CD4-positive, alpha-beta T cell (primary cell): ENCODE measurements around the gene ALMS1. TPM values are rescaled to one million over a fixed set of nuclear protein-coding genes. Genes with fewer than 3 reads are reported as not detected.
"Not testable (repeated sequence)": the region's sequence is repeated elsewhere in the genome, so short reads cannot be mapped to it uniquely, and the experiment has no call there.

Experiments used
- ATAC-seq: fragments of 200-7000 bp; cut with Tn5 transposase; one replicate; pipeline ENCODE4 v1.10.0; 2022; ENCODE audit warnings: mild to moderate bottlenecking; ENCODE audit not compliant: poor library complexity
- CTCF ChIA-PET: fragments of 350-600 bp; sonication (Branson Sonifier 250); formaldehyde crosslinking; loops from one replicate; lab custom pipeline; 2021; ENCODE audit warnings: antibody characterized with exemption, inconsistent platforms; lab: Charles Lee
- POLR2A ChIA-PET: fragments of 350-600 bp; sonication (Branson Sonifier 250); formaldehyde crosslinking; loops from one replicate; lab custom pipeline; 2021; ENCODE audit warnings: antibody characterized with exemption, inconsistent platforms; lab: Charles Lee
- DNase-seq, 14 experiments: peaks; one replicate each; pipeline ENCODE4 v3.0.0-alpha.2; 2013 to 2020; ENCODE audit warnings: mixed read lengths in 2 of 14
- H3K27ac ChIP-seq, 2 donors: one replicate each; pipeline versions ENCODE4 v1.5.1 to v1.7.0; 2013; ENCODE audit warnings: low read length in 2 of 2, low read depth in 1 of 2, mild to moderate bottlenecking in 1 of 2
- H3K27me3 ChIP-seq, 2 experiments: 1 replicate in 1 of 2; 2 replicates in 1 of 2; pipeline versions ENCODE4 v1.6.1 to v1.7.0; 2013; ENCODE audit warnings: low read length in 2 of 2, control low read depth in 1 of 2, mild to moderate bottlenecking in 1 of 2, moderate library complexity in 1 of 2; ENCODE audit not compliant: insufficient read depth in 2 of 2, control insufficient read depth in 1 of 2
- H3K36me3 ChIP-seq: one replicate; pipeline ENCODE4 v1.6.1; 2013; ENCODE audit warnings: low read length, control low read depth; ENCODE audit not compliant: insufficient read depth
- H3K4me1 ChIP-seq: one replicate; pipeline ENCODE4 v1.6.1; 2013; ENCODE audit warnings: low read length, control low read depth; ENCODE audit not compliant: insufficient read depth
- H3K4me3 ChIP-seq: one replicate; pipeline ENCODE4 v1.5.1; 2013; ENCODE audit warnings: mild to moderate bottlenecking, low read length, moderate library complexity
- H3K9me3 ChIP-seq, 2 experiments: 1 replicate in 1 of 2; 2 replicates in 1 of 2; pipeline versions ENCODE4 v1.6.1 to v1.7.0; 2013; ENCODE audit warnings: low read length in 2 of 2, mild to moderate bottlenecking in 2 of 2, control low read depth in 1 of 2, moderate library complexity in 1 of 2; ENCODE audit not compliant: control insufficient read depth in 1 of 2, insufficient read depth in 1 of 2
- H3K27ac Mint-ChIP-seq: one replicate; pipeline ENCODE4 v1.8.0; 2020; ENCODE audit warnings: mixed read lengths
- H3K27me3 Mint-ChIP-seq: one replicate; pipeline ENCODE4 v1.8.0; 2021; ENCODE audit warnings: mixed read lengths
- H3K36me3 Mint-ChIP-seq: one replicate; pipeline ENCODE4 v1.8.0; 2021; ENCODE audit warnings: low read depth, mixed read lengths
- H3K4me1 Mint-ChIP-seq: one replicate; pipeline ENCODE4 v1.8.0; 2021; ENCODE audit warnings: low read depth, mixed read lengths
- H3K4me3 Mint-ChIP-seq: one replicate; pipeline ENCODE4 v1.8.0; 2020; ENCODE audit warnings: mild to moderate bottlenecking, mixed read lengths
- H3K9me3 Mint-ChIP-seq: one replicate; pipeline ENCODE4 v1.8.0; 2020; ENCODE audit warnings: mixed read lengths
- intact Hi-C, 2 experiments: fragments of 100-400 bp; cut with DNase I in 1 of 2; cut with micrococcal nuclease in 1 of 2; formaldehyde crosslinking; loops; one replicate each; pipeline versions ENCODE4 v1.15.1 to v1.9.0; 2023 to 2025; cut with DNase I, micrococcal nuclease
- total RNA-seq, 174 experiments: library from RNA in 2 of 174; stranded (reverse) in 2 of 174; gene quantifications; one replicate each; pipeline ENCODE4 v1.2.3 and lab custom pipeline; 2021 to 2026
- TF ChIP-seq, protein P1 (sequence below): fragments of 200-600 bp; IDR thresholded peaks from one replicate; pipeline ENCODE4 v1.8.0; 2022; ENCODE audit warnings: antibody characterized with exemption, mild to moderate bottlenecking

The ALMS1 gene
- total RNA-seq, 2 experiments from 2014 or later, result 20.2 to 20.6 TPM

GRCh38 chr2:73594251-73594650 lies 208.6 kb downstream of the ALMS1 start:
- Histone ChIP-seq H3K4me3 (no peak overlapping the region), H3K9me3 (no peaks in the 10 kb centered on the region), H3K27me3 (no peaks in the 10 kb centered on the region), H3K27ac (no peak overlapping the region), H3K36me3 (no peaks in the 10 kb centered on the region), H3K4me1 (no peaks in the 10 kb centered on the region)
- CTCF ChIA-PET, result no interaction called here
- H3K27ac Mint-ChIP-seq, result no peak overlapping the region
- intact Hi-C loops, result no loop called here
- H3K27me3 Mint-ChIP-seq, result no peaks in the 10 kb centered on the region
- POLR2A ChIA-PET, result no interaction called here
- no peak overlapping the region for H3K4me3 Mint-ChIP-seq
- no peaks in the 10 kb centered on the region for H3K9me3 Mint-ChIP-seq
- ATAC-seq, result no peak
- H3K36me3 Mint-ChIP-seq, result peaks cover 50% of the 10 kb centered on the region
- TF ChIP-seq, protein P1, sequence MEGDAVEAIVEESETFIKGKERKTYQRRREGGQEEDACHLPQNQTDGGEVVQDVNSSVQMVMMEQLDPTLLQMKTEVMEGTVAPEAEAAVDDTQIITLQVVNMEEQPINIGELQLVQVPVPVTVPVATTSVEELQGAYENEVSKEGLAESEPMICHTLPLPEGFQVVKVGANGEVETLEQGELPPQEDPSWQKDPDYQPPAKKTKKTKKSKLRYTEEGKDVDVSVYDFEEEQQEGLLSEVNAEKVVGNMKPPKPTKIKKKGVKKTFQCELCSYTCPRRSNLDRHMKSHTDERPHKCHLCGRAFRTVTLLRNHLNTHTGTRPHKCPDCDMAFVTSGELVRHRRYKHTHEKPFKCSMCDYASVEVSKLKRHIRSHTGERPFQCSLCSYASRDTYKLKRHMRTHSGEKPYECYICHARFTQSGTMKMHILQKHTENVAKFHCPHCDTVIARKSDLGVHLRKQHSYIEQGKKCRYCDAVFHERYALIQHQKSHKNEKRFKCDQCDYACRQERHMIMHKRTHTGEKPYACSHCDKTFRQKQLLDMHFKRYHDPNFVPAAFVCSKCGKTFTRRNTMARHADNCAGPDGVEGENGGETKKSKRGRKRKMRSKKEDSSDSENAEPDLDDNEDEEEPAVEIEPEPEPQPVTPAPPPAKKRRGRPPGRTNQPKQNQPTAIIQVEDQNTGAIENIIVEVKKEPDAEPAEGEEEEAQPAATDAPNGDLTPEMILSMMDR, result no peak
- DNase-seq, result no peak
- H3K4me1 Mint-ChIP-seq, result no peaks in the 10 kb centered on the region

GRCh38 chr2:73601780-73602179 lies 216.1 kb downstream of the ALMS1 start:
- Histone ChIP-seq H3K9me3 (no peaks in the 10 kb centered on the region), H3K27me3 (no peaks in the 10 kb centered on the region), H3K4me3 (no peak overlapping the region), H3K27ac (no peak overlapping the region), H3K36me3 (peaks cover 27% of the 10 kb centered on the region), H3K4me1 (no peaks in the 10 kb centered on the region)
- DNase-seq (no peak), ATAC-seq (no peak)
- H3K9me3 Mint-ChIP-seq, result no peaks in the 10 kb centered on the region
- POLR2A ChIA-PET, result no interaction called here
- no peak overlapping the region for H3K4me3 Mint-ChIP-seq
- intact Hi-C loops, result no loop called here
- H3K27me3 Mint-ChIP-seq, result no peaks in the 10 kb centered on the region
- H3K36me3 Mint-ChIP-seq, result peaks cover 63% of the 10 kb centered on the region
- TF ChIP-seq, protein P1, result no peak
- no peaks in the 10 kb centered on the region for H3K4me1 Mint-ChIP-seq
- no peak overlapping the region for H3K27ac Mint-ChIP-seq
- CTCF ChIA-PET, result no interaction called here

GRCh38 chr2:73603099-73603588 lies 217.5 kb downstream of the ALMS1 start:
- H3K27ac Mint-ChIP-seq, H3K9me3 Mint-ChIP-seq: not testable (repeated sequence)

GRCh38 chr2:73604589-73604988 lies 219.0 kb downstream of the ALMS1 start:
- CTCF ChIA-PET, result not testable (repeated sequence)

More at GRCh38 chr2:73603099-73603588, 217.5 kb downstream of the ALMS1 start:
- H3K4me3 ChIP-seq, H3K27me3 ChIP-seq, H3K4me1 ChIP-seq, intact Hi-C loops, H3K4me1 Mint-ChIP-seq, ATAC-seq, CTCF ChIA-PET, DNase-seq, H3K9me3 ChIP-seq, H3K27ac ChIP-seq, POLR2A ChIA-PET, H3K4me3 Mint-ChIP-seq, H3K27me3 Mint-ChIP-seq: not testable (repeated sequence)
- peaks cover 27% of the 10 kb centered on the region for H3K36me3 ChIP-seq
- H3K36me3 Mint-ChIP-seq, result peaks cover 75% of the 10 kb centered on the region

More at GRCh38 chr2:73604589-73604988, 219.0 kb downstream of the ALMS1 start:
- POLR2A ChIA-PET, H3K9me3 Mint-ChIP-seq, H3K27me3 ChIP-seq, H3K9me3 ChIP-seq, H3K4me3 ChIP-seq, DNase-seq, H3K4me3 Mint-ChIP-seq, H3K27ac Mint-ChIP-seq, H3K27ac ChIP-seq, H3K27me3 Mint-ChIP-seq, H3K4me1 ChIP-seq, intact Hi-C loops, ATAC-seq, H3K4me1 Mint-ChIP-seq: not testable (repeated sequence)
- H3K36me3 Mint-ChIP-seq, result peaks cover 72% of the 10 kb centered on the region
- peaks cover 30% of the 10 kb centered on the region for H3K36me3 ChIP-seq
